WI38 (cell line): Measurements from ENCODE around the gene GALNT5.

Experiments used
- H3K4me3 ChIP-seq: 2 replicates; pipeline ENCODE4 v1.5.1; 2011; ENCODE audit warnings: low read depth, mild to moderate bottlenecking, control low read depth, low read length
- CTCF ChIP-seq: IDR thresholded peaks from 2 replicates; pipeline ENCODE4 v1.5.1; 2012; ENCODE audit warnings: low read depth, mild to moderate bottlenecking, control low read depth, low read length

Gene GALNT5

GRCh38 chr2:157355618-157356017 is 98.1 kb downstream of the GALNT5 start:
- TF ChIP-seq CTCF: no peak
- no peak overlapping the region for H3K4me3 ChIP-seq

- TF ChIP-seq CTCF: no peak
- no peak overlapping the region for H3K4me3 ChIP-seq
Measured at GRCh38 chr2:157359628-157360027, 102.1 kb downstream of the GALNT5 start.

GRCh38 chr2:157361526-157361925 is 104.0 kb downstream of the GALNT5 start:
- H3K4me3 ChIP-seq: no peak overlapping the region
- TF ChIP-seq CTCF: no peak

- TF ChIP-seq CTCF: no peak
- no peak overlapping the region for H3K4me3 ChIP-seq
Measured at GRCh38 chr2:157362627-157363026, 105.1 kb downstream of the GALNT5 start.

- no peak overlapping the region for H3K4me3 ChIP-seq
- TF ChIP-seq CTCF: no peak
Measured at GRCh38 chr2:157363612-157364101, 106.2 kb downstream of the GALNT5 start.
